Nephron (organoid): ENCODE measurements around the gene TRAT1.
"Not testable (repeated sequence)": the region's sequence is repeated elsewhere in the genome, so short reads cannot be mapped to it uniquely, and the experiment has no call there.

ENCODE experiments used
- H3K27ac Mint-ChIP-seq, 3 experiments: 2 replicates each; pipeline ENCODE4 v1.8.0; 2020; ENCODE audit warnings: mixed read lengths in 3 of 3, mild to moderate bottlenecking in 2 of 3, moderate library complexity in 1 of 3
- H3K27me3 Mint-ChIP-seq: 2 replicates; pipeline ENCODE4 v1.8.0; 2021; ENCODE audit warnings: low read depth, mild to moderate bottlenecking, moderate library complexity, mixed read lengths
- H3K36me3 Mint-ChIP-seq: 2 replicates; pipeline ENCODE4 v1.8.0; 2020; ENCODE audit warnings: low read depth, mixed read lengths
- H3K4me1 Mint-ChIP-seq: 2 replicates; pipeline ENCODE4 v1.8.0; 2020; ENCODE audit warnings: mixed read lengths
- H3K4me3 Mint-ChIP-seq, 3 experiments: 2 replicates each; pipeline ENCODE4 v1.8.0; 2020; ENCODE audit warnings: mild to moderate bottlenecking in 3 of 3, mixed read lengths in 3 of 3, moderate library complexity in 2 of 3
- H3K9me3 Mint-ChIP-seq: 2 replicates; pipeline ENCODE4 v1.8.0; 2020; ENCODE audit warnings: mixed read lengths
- CTCF ChIP-seq, 3 experiments: fragments of 200-600 bp; sonication (generic); IDR thresholded peaks; one replicate each; pipeline ENCODE4 v1.5.0; 2021; ENCODE audit warnings: antibody characterized with exemption in 3 of 3; ENCODE audit not compliant: unreplicated experiment in 3 of 3

The TRAT1 gene

GRCh38 chr3:108804437-108804836, 18.1 kb upstream of the TRAT1 start:
- no peaks in the 10 kb centered on the region for H3K4me1 Mint-ChIP-seq
- H3K27me3 Mint-ChIP-seq, result no peaks in the 10 kb centered on the region
- no peak for TF ChIP-seq CTCF (IDR thresholded peaks at IDR 0.05; ENCODE audit: unreplicated experiment in 3 of 3)
- no peak overlapping the region for H3K27ac Mint-ChIP-seq
- H3K4me3 Mint-ChIP-seq, result no peak overlapping the region
- H3K36me3 Mint-ChIP-seq, result no peaks in the 10 kb centered on the region
- peaks cover 6% of the 10 kb centered on the region for H3K9me3 Mint-ChIP-seq

- Mint-ChIP-seq H3K4me3 (no peak overlapping the region), H3K9me3 (peaks cover 6% of the 10 kb centered on the region), H3K27ac (no peak overlapping the region), H3K27me3 (no peaks in the 10 kb centered on the region), H3K4me1 (no peaks in the 10 kb centered on the region), H3K36me3 (no peaks in the 10 kb centered on the region)
- no peak for TF ChIP-seq CTCF (IDR thresholded peaks at IDR 0.05; ENCODE audit: unreplicated experiment in 3 of 3)
Measured at GRCh38 chr3:108804966-108805365, 17.6 kb upstream of the TRAT1 start.

- Mint-ChIP-seq H3K4me3 (no peak overlapping the region), H3K4me1 (no peaks in the 10 kb centered on the region), H3K36me3 (no peaks in the 10 kb centered on the region), H3K27me3 (no peaks in the 10 kb centered on the region), H3K27ac (no peak overlapping the region), H3K9me3 (peaks cover 6% of the 10 kb centered on the region)
- TF ChIP-seq CTCF (IDR thresholded peaks at IDR 0.05; ENCODE audit: unreplicated experiment in 3 of 3), result no peak
Measured at GRCh38 chr3:108806316-108806715, 16.3 kb upstream of the TRAT1 start.

- H3K27me3 Mint-ChIP-seq, result no peaks in the 10 kb centered on the region
- no peaks in the 10 kb centered on the region for H3K36me3 Mint-ChIP-seq
- H3K4me1 Mint-ChIP-seq, result no peaks in the 10 kb centered on the region
- no peak overlapping the region for H3K27ac Mint-ChIP-seq
- H3K4me3 Mint-ChIP-seq, result no peak overlapping the region
- H3K9me3 Mint-ChIP-seq, result peaks cover 3% of the 10 kb centered on the region
- TF ChIP-seq CTCF (IDR thresholded peaks at IDR 0.05; ENCODE audit: unreplicated experiment in 3 of 3), result no peak
Measured at GRCh38 chr3:108818404-108818803, 4.2 kb upstream of the TRAT1 start.

- Mint-ChIP-seq H3K4me3 (no peak overlapping the region), H3K36me3 (no peaks in the 10 kb centered on the region), H3K27ac (no peak overlapping the region), H3K9me3 (no peaks in the 10 kb centered on the region), H3K4me1 (no peaks in the 10 kb centered on the region), H3K27me3 (no peaks in the 10 kb centered on the region)
- no peak for TF ChIP-seq CTCF (IDR thresholded peaks at IDR 0.05; ENCODE audit: unreplicated experiment in 3 of 3)
Measured at GRCh38 chr3:108820586-108820985, 2.0 kb upstream of the TRAT1 start.

- Mint-ChIP-seq H3K4me1 (no peaks in the 10 kb centered on the region), H3K36me3 (no peaks in the 10 kb centered on the region), H3K27me3 (no peaks in the 10 kb centered on the region), H3K27ac (no peak overlapping the region), H3K9me3 (no peaks in the 10 kb centered on the region), H3K4me3 (no peak overlapping the region)
- TF ChIP-seq CTCF (IDR thresholded peaks at IDR 0.05; ENCODE audit: unreplicated experiment in 3 of 3), result no peak
Measured at GRCh38 chr3:108823227-108823626, 641 bp downstream of the TRAT1 start.

GRCh38 chr3:108823803-108824202, 1.2 kb downstream of the TRAT1 start:
- H3K27ac Mint-ChIP-seq, H3K4me3 Mint-ChIP-seq, H3K9me3 Mint-ChIP-seq, H3K27me3 Mint-ChIP-seq, H3K4me1 Mint-ChIP-seq, H3K36me3 Mint-ChIP-seq: not testable (repeated sequence)
